OCI-LY7 (cell line): ENCODE data around the gene PPP4R1.

Source experiments
- EZH2phosphoT487 ChIP-seq: fragments of 200-600 bp; sonication (generic); IDR thresholded peaks from 2 replicates; pipeline ENCODE4 v1.6.1; 2018; ENCODE audit warnings: low read depth, borderline replicate concordance, mild to moderate bottlenecking, mixed run types, antibody characterized with exemption, low read length, moderate library complexity, mixed read lengths
- TF ChIP-seq, protein P1 (sequence below): fragments of 200-600 bp; sonication (generic); conservative IDR thresholded peaks from 2 replicates; pipeline ENCODE4 v1.5.1; 2014; ENCODE audit warnings: mild to moderate bottlenecking, antibody characterized with exemption, low read length, moderate library complexity, mixed read lengths

DNA sequence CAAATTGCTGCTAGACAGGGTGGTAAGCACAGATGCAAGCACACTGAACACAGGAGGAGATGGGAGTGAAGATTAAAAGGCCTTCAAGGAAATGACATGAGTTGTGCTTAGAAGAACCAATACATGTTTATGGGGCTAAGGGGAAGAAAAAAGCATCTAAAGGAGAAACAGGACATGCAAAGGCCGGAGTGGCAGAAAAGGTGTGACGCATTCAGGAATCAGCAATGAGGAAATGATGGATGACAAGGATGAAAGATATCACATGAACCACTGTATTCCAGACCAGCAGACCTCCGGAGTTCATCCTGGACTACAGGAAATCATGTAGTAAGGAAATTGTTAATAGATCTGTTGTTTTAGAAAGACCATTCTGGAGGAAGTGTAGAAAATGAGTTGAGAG is 42.8 kb downstream of the PPP4R1 start:
- TF ChIP-seq, protein P1, sequence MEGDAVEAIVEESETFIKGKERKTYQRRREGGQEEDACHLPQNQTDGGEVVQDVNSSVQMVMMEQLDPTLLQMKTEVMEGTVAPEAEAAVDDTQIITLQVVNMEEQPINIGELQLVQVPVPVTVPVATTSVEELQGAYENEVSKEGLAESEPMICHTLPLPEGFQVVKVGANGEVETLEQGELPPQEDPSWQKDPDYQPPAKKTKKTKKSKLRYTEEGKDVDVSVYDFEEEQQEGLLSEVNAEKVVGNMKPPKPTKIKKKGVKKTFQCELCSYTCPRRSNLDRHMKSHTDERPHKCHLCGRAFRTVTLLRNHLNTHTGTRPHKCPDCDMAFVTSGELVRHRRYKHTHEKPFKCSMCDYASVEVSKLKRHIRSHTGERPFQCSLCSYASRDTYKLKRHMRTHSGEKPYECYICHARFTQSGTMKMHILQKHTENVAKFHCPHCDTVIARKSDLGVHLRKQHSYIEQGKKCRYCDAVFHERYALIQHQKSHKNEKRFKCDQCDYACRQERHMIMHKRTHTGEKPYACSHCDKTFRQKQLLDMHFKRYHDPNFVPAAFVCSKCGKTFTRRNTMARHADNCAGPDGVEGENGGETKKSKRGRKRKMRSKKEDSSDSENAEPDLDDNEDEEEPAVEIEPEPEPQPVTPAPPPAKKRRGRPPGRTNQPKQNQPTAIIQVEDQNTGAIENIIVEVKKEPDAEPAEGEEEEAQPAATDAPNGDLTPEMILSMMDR = no peak
- no peak for TF ChIP-seq EZH2phosphoT487
